Stomach (tissue), 9 donors: Measurements from ENCODE around the gene TAL2. TPM values are rescaled to one million over a fixed set of nuclear protein-coding genes. Genes with fewer than 3 reads are reported as not detected.

Experiments used
- DNase-seq, 2 donors: peaks; one replicate each; pipeline versions ENCODE4 v3.0.0 to v3.0.0-alpha.2; 2013 to 2019
- H3K27ac ChIP-seq, 5 donors: fragments of 200-600 bp in 4 of 5; sonication (generic) in 4 of 5; one replicate each; pipeline ENCODE4 v1.5.1; 2013 to 2019; ENCODE audit warnings: mild to moderate bottlenecking in 1 of 5, moderate library complexity in 1 of 5
- H3K27me3 ChIP-seq, 3 donors: fragments of 200-600 bp; sonication (generic); one replicate each; pipeline ENCODE4 v1.5.1; 2017 to 2019; ENCODE audit warnings: mixed run types in 1 of 3
- H3K36me3 ChIP-seq, 4 donors: fragments of 200-600 bp; sonication (generic); 1 replicate in 3 of 4; 2 replicates in 1 of 4; pipeline ENCODE4 v1.5.1; 2016 to 2019
- H3K4me1 ChIP-seq, 4 donors: fragments of 200-600 bp; sonication (generic); one replicate each; pipeline ENCODE4 v1.5.1; 2016 to 2019
- H3K4me3 ChIP-seq, 4 donors: fragments of 200-600 bp; sonication (generic) in 3 of 4; one replicate each; pipeline ENCODE4 v1.5.1; 2016 to 2019; ENCODE audit warnings: mild to moderate bottlenecking in 1 of 4
- H3K9me3 ChIP-seq, 4 donors: fragments of 200-600 bp; sonication (generic); one replicate each; pipeline ENCODE4 v1.5.1; 2016 to 2019
- CTCF ChIP-seq, 7 experiments: fragments of 450-650 bp in 4 of 7; fragments of 200-600 bp in 3 of 7; sonication (generic) in 3 of 7; IDR thresholded peaks; one replicate each; pipeline ENCODE4 v1.5.1; 2016 to 2019; ENCODE audit warnings: antibody characterized with exemption in 7 of 7, control low read depth in 2 of 7, mild to moderate bottlenecking in 1 of 7
- EP300 ChIP-seq: sonication (generic); formaldehyde crosslinking; IDR thresholded peaks from one replicate; pipeline ENCODE4 v1.6.1; 2017; ENCODE audit warnings: antibody characterized with exemption
- POLR2A ChIP-seq, 4 donors: fragments of 450-650 bp; IDR thresholded peaks; one replicate each; pipeline ENCODE4 v1.6.1; 2016; ENCODE audit warnings: antibody characterized with exemption in 4 of 4, control low read depth in 2 of 4, mild to moderate bottlenecking in 1 of 4, moderate library complexity in 1 of 4
- POLR2AphosphoS5 ChIP-seq, 3 donors: sonication (generic); formaldehyde crosslinking; IDR thresholded peaks; one replicate each; pipeline ENCODE4 v1.6.1; 2016; ENCODE audit warnings: antibody characterized with exemption in 3 of 3
- WGBS, 5 donors: extraction: QIAGEN DNeasy Blood & Tissue Kit in 3 of 5; methylation state at CpG; one replicate each; pipeline versions ENCODE4 v1.1.5 to v1.1.7; 2013 to 2018; 5-methylcytosine and 5-hydroxymethylcytosine counted together
- intact Hi-C: fragments of 100-400 bp; cut with DNase I; formaldehyde crosslinking; loops from one replicate; pipeline ENCODE4 v1.15.1; 2023; ENCODE audit warnings: low total_unique reads
- polyA plus RNA-seq, 3 donors: library from polyadenylated mRNA; stranded (reverse); fragments of 200-250 nt; gene quantifications; one replicate each; pipeline ENCODE4 v1.2.3, GENCODE V29; 2013
- total RNA-seq, 5 donors: library from RNA; depleted of rRNA; stranded (reverse); fragments of >200 nt; gene quantifications; one replicate each; pipeline versions ENCODE4 v1.1.0 to v1.2.3, GENCODE V29; 2014 to 2016
- donor health status: healthy with polysubstance abuse.
- donor health status: Bipolar disorder and iron deficiency.
- donor health status: healthy.

Gene TAL2
- total and polyA plus RNA-seq, 8 donors: 1.3 TPM; not detected in 7

DNA sequence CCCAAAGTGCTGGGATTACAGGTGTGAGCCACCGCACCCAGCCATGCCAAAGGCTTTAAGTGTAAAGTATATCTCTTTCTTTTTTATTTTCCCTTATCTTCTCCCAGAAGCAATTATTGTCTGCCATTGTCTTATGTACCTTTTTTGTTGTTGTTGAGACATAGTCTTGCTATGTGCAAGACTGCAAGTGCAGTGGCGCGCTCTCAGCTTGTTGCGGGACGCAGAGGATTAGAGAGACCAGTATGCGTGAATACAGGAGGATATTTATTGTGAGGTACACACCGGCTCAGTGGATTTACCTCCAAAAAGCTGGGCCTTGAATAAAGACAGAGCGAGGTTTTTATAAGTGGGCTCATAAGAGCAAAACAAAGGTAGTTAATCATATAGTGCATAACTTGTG lies 43.9 kb downstream of the TAL2 start:
- Histone ChIP-seq H3K36me3 (peaks cover 0 to 21% (median 11%) of the 10 kb centered on the region in 4 donors), H3K9me3 (no peaks in the 10 kb centered on the region), H3K27me3 (no peaks in the 10 kb centered on the region), H3K4me1 (no peaks in the 10 kb centered on the region), H3K27ac (no peak overlapping the region), H3K4me3 (no peak overlapping the region)
- 97 to 99% (median 97%) methylated on average over 8 of the region's 8 CpGs for WGBS, 5 donors
- no peak for TF ChIP-seq CTCF (IDR thresholded peaks at IDR 0.05)
- no peak for TF ChIP-seq EP300
- TF ChIP-seq POLR2A (IDR thresholded peaks at IDR 0.05): no peak
- DNase-seq: no peak
- intact Hi-C loops: no loop called here

DNA sequence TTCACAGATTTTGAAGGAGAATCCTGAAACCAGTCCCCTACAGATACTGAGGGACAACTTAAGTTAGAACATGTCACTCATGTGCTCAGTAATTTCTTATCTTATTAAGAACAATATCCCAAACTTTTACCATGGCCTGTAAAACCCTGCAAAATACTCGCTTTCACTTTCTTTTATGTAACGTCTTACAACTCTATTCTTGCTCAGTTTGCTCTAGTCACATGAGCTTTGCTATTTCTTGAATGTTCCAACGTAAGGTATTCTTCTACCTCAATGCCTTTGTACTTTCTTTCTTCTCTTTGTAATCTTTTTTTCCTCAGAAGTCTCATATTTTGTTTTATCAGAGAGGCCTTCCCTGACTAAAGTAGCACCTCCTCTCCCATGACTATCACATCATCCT lies 46.1 kb downstream of the TAL2 start:
- no peak overlapping the region for H3K4me3 ChIP-seq
- TF ChIP-seq EP300: no peak
- no peak for TF ChIP-seq POLR2A (IDR thresholded peaks at IDR 0.05)
- no peak for TF ChIP-seq POLR2AphosphoS5 (IDR thresholded peaks at IDR 0.05)
- no peak for TF ChIP-seq CTCF (IDR thresholded peaks at IDR 0.05)
- no peak overlapping the region for H3K27ac ChIP-seq
- WGBS, 5 donors: 47 to 67% (median 55%) methylated on average over 3 of the region's 3 CpGs
- intact Hi-C loops: no loop called here
- H3K9me3 ChIP-seq: no peaks in the 10 kb centered on the region
- no peaks in the 10 kb centered on the region for H3K27me3 ChIP-seq
- H3K4me1 ChIP-seq: no peaks in the 10 kb centered on the region
- no peak for DNase-seq
- peaks cover 0 to 21% (median 11%) of the 10 kb centered on the region in 4 donors for H3K36me3 ChIP-seq

DNA sequence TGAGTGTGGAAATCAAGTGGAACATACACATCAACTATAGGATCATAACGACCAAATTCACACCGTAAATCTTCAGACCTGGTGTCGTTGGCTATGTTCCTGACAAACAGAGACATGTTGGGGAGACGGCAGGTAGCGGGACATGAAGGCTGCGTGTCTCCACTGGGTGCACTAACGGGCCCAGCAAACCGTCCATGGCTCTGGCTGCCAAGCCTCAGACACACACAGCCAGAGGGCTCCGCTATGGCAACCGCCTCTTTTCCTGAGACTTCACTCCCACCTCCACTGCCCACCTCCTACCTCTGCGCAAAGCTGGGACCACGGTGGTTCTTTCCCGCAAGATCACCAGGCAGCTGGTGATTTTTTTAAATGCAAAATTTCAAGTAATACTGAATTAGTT lies 48.4 kb downstream of the TAL2 start:
- no peak for TF ChIP-seq EP300
- TF ChIP-seq POLR2AphosphoS5 (IDR thresholded peaks at IDR 0.05): no peak
- no peak for TF ChIP-seq CTCF (IDR thresholded peaks at IDR 0.05)
- no peak for TF ChIP-seq POLR2A (IDR thresholded peaks at IDR 0.05)
- Histone ChIP-seq H3K36me3 (peaks cover 0 to 21% (median 14%) of the 10 kb centered on the region in 4 donors), H3K27me3 (no peaks in the 10 kb centered on the region), H3K4me3 (no peak overlapping the region), H3K4me1 (no peaks in the 10 kb centered on the region), H3K9me3 (no peaks in the 10 kb centered on the region), H3K27ac (no peak overlapping the region)
- WGBS, 5 donors: 96 to 99% (median 97%) methylated on average over 13 of the region's 13 CpGs
- intact Hi-C loops: no loop called here
- DNase-seq: no peak

- intact Hi-C loops: no loop called here
- no peak for DNase-seq
- Histone ChIP-seq H3K27me3 (no peaks in the 10 kb centered on the region), H3K4me1 (no peaks in the 10 kb centered on the region), H3K27ac (no peak overlapping the region), H3K9me3 (no peaks in the 10 kb centered on the region), H3K36me3 (peaks cover 0 to 9% (median 6%) of the 10 kb centered on the region in 4 donors), H3K4me3 (no peak overlapping the region)
- TF ChIP-seq CTCF (IDR thresholded peaks at IDR 0.05) (no peak), POLR2A (IDR thresholded peaks at IDR 0.05) (no peak), EP300 (no peak), POLR2AphosphoS5 (IDR thresholded peaks at IDR 0.05) (no peak)
- 78 to 87% (median 84%) methylated on average over 7 of the region's 7 CpGs for WGBS, 5 donors
These were observed 49.6 kb downstream of the TAL2 start for GRCh38 chr9:105711867-105712266.
